Measurements from ENCODE around the gene BTN3A1. TPM values are rescaled to one million over a fixed set of nuclear protein-coding genes. Genes with fewer than 3 reads are reported as not detected.

The BTN3A1 gene
- total RNA-seq, 2 donors from 2014 or later = 1.9 to 2.0 TPM

GRCh38 chr6:26436018-26436417 is 33.9 kb downstream of the BTN3A1 start:
- no peaks in the 10 kb centered on the region for H3K4me1 ChIP-seq (ENCODE audit: control insufficient read depth, insufficient read depth, low read length)
- H3K27me3 ChIP-seq (ENCODE audit: control insufficient read depth, insufficient read depth, low read length, poor library complexity, severe bottlenecking) = no peaks in the 10 kb centered on the region
- no peaks in the 10 kb centered on the region for H3K36me3 ChIP-seq (ENCODE audit: control insufficient read depth, insufficient read depth, low read length)
- no peak for DNase-seq
- Mint-ChIP-seq H3K4me1 (no peaks in the 10 kb centered on the region), H3K36me3 (ENCODE audit: low read depth) (peaks cover 42% of the 10 kb centered on the region), H3K27ac (no peak overlapping the region), H3K9me3 (peaks cover 38% of the 10 kb centered on the region), H3K4me3 (no peak overlapping the region), H3K27me3 (ENCODE audit: insufficient read depth) (peaks cover 2% of the 10 kb centered on the region)
- no peak overlapping the region for H3K27ac ChIP-seq (ENCODE audit: low read depth, low read length)
- H3K4me3 ChIP-seq (ENCODE audit: low read length) = no peak overlapping the region
- no peak overlapping the region for H3K9ac ChIP-seq (ENCODE audit: extremely low read depth, low read length, poor library complexity, severe bottlenecking)
- peaks cover 21% of the 10 kb centered on the region for H3K9me3 ChIP-seq (ENCODE audit: control insufficient read depth, low read length)
- TF ChIP-seq, protein P1, sequence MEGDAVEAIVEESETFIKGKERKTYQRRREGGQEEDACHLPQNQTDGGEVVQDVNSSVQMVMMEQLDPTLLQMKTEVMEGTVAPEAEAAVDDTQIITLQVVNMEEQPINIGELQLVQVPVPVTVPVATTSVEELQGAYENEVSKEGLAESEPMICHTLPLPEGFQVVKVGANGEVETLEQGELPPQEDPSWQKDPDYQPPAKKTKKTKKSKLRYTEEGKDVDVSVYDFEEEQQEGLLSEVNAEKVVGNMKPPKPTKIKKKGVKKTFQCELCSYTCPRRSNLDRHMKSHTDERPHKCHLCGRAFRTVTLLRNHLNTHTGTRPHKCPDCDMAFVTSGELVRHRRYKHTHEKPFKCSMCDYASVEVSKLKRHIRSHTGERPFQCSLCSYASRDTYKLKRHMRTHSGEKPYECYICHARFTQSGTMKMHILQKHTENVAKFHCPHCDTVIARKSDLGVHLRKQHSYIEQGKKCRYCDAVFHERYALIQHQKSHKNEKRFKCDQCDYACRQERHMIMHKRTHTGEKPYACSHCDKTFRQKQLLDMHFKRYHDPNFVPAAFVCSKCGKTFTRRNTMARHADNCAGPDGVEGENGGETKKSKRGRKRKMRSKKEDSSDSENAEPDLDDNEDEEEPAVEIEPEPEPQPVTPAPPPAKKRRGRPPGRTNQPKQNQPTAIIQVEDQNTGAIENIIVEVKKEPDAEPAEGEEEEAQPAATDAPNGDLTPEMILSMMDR (conservative IDR thresholded peaks at IDR 0.05) = no peak
- WGBS, 2 experiments (ENCODE audit: insufficient coverage in 1 of 2, insufficient read length in 1 of 2) = 90 to 93% methylated on average over 2 to 4 of the region's 4 CpGs

- no peaks in the 10 kb centered on the region for H3K4me1 Mint-ChIP-seq
- H3K9ac ChIP-seq (ENCODE audit: extremely low read depth, low read length, poor library complexity, severe bottlenecking) = no peak overlapping the region
- 71 to 94% methylated on average over 1 of the region's 1 CpG for WGBS, 2 experiments (ENCODE audit: insufficient coverage in 1 of 2, insufficient read length in 1 of 2)
These were observed 35.5 kb downstream of the BTN3A1 start for GRCh38 chr6:26437550-26437949.

GRCh38 chr6:26438000-26438399 is 35.9 kb downstream of the BTN3A1 start:
- Mint-ChIP-seq H3K36me3 (ENCODE audit: low read depth) (peaks cover 22% of the 10 kb centered on the region), H3K27me3 (ENCODE audit: insufficient read depth) (peaks cover 2% of the 10 kb centered on the region), H3K27ac (no peak overlapping the region), H3K9me3 (peaks cover 24% of the 10 kb centered on the region), H3K4me1 (no peaks in the 10 kb centered on the region), H3K4me3 (no peak overlapping the region)
- WGBS, 2 experiments (ENCODE audit: insufficient coverage in 1 of 2, insufficient read length in 1 of 2) = 95% methylated on average over 1 of the region's 1 CpG; no CpG with 5 or more reads in 1 of the 2 experiments
- Histone ChIP-seq H3K4me3 (ENCODE audit: low read length) (no peak overlapping the region), H3K9ac (ENCODE audit: extremely low read depth, low read length, poor library complexity, severe bottlenecking) (no peak overlapping the region), H3K4me1 (ENCODE audit: control insufficient read depth, insufficient read depth, low read length) (no peaks in the 10 kb centered on the region), H3K9me3 (ENCODE audit: control insufficient read depth, low read length) (peaks cover 14% of the 10 kb centered on the region), H3K27ac (ENCODE audit: low read depth, low read length) (no peak overlapping the region), H3K36me3 (ENCODE audit: control insufficient read depth, insufficient read depth, low read length) (no peaks in the 10 kb centered on the region), H3K27me3 (ENCODE audit: control insufficient read depth, insufficient read depth, low read length, poor library complexity, severe bottlenecking) (no peaks in the 10 kb centered on the region)
- TF ChIP-seq, protein P1 (conservative IDR thresholded peaks at IDR 0.05) = no peak
- no peak for DNase-seq

More at GRCh38 chr6:26437550-26437949, 35.5 kb downstream of the BTN3A1 start:
- H3K27me3 ChIP-seq (ENCODE audit: control insufficient read depth, insufficient read depth, low read length, poor library complexity, severe bottlenecking) = no peaks in the 10 kb centered on the region
- no peak for DNase-seq
- H3K4me1 ChIP-seq (ENCODE audit: control insufficient read depth, insufficient read depth, low read length) = no peaks in the 10 kb centered on the region
- H3K36me3 ChIP-seq (ENCODE audit: control insufficient read depth, insufficient read depth, low read length) = no peaks in the 10 kb centered on the region
- TF ChIP-seq, protein P1 (conservative IDR thresholded peaks at IDR 0.05) = no peak
- no peak overlapping the region for H3K27ac Mint-ChIP-seq
- H3K9me3 ChIP-seq (ENCODE audit: control insufficient read depth, low read length) = peaks cover 19% of the 10 kb centered on the region
- no peak overlapping the region for H3K4me3 Mint-ChIP-seq
- H3K27ac ChIP-seq (ENCODE audit: low read depth, low read length) = no peak overlapping the region
- no peak overlapping the region for H3K4me3 ChIP-seq (ENCODE audit: low read length)
- H3K36me3 Mint-ChIP-seq (ENCODE audit: low read depth) = peaks cover 26% of the 10 kb centered on the region
- peaks cover 2% of the 10 kb centered on the region for H3K27me3 Mint-ChIP-seq (ENCODE audit: insufficient read depth)
- H3K9me3 Mint-ChIP-seq = peaks cover 29% of the 10 kb centered on the region

All from endodermal cell (in vitro differentiated cells).